Hindlimb muscle (tissue), 1 donor: ENCODE measurements around the gene TMEM187. TPM values are rescaled to one million over a fixed set of nuclear protein-coding genes. Genes with fewer than 3 reads are reported as not detected.
"Not testable (repeated sequence)": the region's sequence is repeated elsewhere in the genome, so short reads cannot be mapped to it uniquely, and the experiment has no call there.

Source experiments
- DNase-seq: peaks from one replicate; pipeline ENCODE4 v3.0.0-alpha.2; 2013
- polyA plus RNA-seq: library from polyadenylated mRNA; unstranded; fragments of 120-200 nt; gene quantifications from one replicate; pipeline ENCODE4 v1.2.1, GENCODE V29; 2013; ENCODE audit not compliant: insufficient read length

The TMEM187 gene
- polyA plus RNA-seq, 1 donor = 7.5 TPM

DNA sequence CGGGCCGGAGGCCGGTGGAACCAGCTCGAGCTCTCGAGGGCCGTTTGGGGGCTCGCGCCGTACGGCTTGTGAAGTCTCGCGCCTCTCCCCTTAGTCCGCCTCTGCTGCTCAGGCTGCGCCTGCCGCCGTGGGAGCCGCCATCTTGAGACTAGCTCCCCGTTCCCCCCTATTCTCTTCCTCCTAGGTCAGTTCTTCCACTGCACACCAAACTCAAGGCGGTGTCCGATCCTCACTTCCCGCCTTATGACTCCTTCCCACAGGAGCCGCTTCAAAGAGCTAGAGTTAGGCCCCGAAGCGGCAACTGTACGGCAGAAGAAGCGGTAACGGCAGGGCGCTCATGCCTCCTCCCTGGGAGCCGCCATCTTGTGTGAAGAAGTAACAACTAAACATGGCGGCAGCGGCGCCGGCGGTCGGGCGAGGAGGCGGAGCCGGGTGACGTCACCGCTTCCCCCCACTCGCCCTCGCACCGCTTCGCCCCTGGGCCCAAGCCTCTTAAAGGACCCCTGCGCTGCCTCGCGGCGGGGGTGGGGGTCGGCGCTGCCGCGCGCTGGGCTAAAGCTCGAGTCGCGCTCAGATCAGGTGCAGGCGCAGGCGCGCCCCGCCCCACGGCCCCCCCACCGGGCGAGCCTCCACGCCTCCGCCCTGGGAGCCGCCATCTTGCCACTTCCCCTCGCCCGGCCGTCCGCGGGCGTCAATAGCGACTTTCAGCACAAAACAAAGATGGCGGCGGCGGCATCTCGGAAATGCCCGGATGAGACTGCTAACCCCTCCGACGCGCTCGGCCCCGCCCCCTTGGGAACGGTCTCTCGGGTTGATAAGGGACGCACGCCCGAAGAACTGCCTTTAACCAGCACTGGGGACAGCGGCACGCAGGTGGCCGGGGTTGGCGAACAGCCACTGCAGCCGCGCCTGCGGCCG lies 845 bp upstream of the TMEM187 start, which contains the start of gene HCFC1:
Gene HCFC1, minus strand, starts transcription at position 369 of the 918 bp plus-strand sequence. CDS start 978 bp downstream, outside the sequence.
- peak; percentile 92 for DNase-seq

DNA sequence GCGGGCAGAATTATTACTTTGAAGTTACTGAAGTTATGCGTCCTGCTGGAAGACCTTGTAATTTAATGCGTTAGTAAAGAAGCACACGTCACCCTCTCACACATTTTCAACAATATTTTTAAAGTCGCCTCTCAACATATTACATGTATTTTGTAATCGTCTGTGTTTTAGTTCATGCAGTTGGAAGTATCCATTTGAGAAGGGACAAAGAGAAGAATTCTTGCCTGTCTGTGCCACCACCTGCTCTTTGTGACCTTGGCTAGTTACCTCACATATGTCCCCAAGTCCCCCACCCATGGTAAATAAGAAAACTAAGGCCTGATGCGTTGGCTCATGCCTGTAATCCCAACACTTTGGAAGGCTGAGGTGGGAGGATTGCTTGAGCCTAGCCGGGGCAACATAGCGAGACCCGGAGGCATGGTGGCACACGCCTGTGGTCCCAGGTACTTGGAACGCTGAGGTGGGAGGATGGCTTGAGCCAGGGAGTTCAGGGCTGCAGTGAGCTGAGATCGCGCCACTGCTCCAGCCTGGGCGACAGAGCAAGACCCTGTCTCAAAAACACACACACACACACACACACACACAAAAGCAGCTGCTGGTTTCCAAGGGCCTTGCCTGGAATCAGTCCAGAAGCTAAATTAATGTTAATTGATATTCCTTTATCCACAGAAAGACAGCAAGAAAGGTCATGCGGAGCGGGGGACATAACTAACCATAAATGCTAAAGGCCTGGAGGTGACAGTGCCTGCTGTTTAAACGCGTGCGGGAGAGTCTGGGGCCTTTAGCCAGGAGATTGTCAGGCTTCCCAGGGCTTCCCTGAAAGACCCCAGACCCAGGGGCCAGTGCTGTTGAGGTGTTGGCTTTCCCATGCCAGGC lies 811 bp downstream of the TMEM187 start:
- DNase-seq = no peak

DNA sequence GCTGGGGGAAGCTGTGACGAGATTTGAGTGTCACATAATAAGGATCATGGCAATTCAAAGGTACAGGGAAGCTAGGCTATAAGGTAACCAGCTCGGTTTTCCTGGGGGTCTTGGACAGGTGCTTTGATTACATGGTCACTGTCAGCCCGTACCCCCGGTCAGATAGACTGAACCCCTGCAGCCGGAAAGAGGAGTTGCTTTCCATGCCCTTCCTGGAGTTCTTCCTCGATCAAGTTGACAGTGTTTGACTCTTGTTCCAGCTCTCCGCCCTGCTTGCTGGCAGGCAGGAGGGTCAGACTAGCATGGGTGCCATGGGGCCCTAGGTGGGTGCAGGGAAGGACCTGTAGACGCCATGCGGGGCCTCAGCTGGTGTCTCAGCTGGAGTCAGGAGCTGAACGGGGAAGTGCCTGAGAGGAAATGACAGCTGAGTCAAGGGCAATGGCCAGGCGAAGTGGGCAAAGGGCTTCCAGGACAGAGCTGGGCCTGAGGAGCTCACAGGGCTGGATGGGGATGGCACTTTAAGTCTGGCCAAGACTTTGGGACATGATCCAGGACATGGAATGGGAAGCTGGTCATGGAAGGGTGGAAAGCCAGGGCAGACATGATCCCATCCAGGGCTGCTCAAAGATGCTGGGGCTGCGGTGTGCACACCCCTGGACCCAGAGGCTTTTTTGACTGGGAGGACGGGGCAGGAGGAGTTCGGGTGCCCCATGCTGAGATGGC lies 1.6 kb downstream of the TMEM187 start:
- DNase-seq = no peak

DNA sequence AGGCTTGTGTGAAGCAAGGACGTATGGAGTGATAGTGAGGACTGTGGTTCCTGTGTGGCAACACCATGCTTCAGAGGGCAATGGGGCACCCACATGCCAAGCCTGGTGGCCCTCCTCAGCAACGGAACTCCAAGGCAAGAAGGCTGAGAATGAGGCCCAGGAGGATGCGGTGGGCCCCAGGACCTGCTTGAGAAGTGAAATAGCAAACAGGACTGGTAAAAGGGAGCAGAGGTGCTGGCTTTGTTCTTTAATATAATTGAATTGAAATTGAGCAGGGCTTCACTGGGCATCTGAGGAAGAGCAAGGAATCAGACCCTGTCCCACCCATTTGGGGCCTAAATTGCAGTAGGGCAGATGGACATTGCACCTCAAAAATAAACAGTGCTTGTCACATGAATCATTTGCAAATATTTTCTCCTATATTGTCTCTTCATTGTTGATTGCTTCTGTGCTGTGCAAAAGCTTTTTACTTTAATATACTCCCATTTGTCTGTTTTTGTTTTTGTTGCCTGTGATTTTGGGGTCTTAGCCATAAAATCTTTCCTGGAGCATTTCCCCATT lies 2.3 kb downstream of the TMEM187 start:
- DNase-seq = no peak

DNA sequence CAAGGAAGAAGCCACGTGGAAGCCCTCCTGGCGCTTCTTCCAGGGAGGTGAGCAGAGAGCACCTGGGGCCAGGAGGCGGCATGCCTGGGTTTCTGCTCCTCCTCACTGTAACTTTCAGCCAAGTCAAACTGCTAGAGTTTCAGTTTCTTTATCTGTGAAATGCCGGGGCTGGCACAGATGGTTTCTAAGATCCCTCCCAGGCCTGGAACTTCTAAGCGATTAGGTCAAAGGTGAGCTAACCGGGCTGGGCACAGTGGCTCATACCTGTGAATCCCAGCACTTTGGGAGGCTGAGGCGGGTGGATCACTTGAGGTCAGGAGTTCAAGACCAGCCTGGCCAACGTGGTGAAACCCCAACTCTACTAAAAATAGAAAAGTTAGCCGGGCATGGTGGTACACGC lies 7.8 kb downstream of the TMEM187 start:
- not testable (repeated sequence) for DNase-seq

DNA sequence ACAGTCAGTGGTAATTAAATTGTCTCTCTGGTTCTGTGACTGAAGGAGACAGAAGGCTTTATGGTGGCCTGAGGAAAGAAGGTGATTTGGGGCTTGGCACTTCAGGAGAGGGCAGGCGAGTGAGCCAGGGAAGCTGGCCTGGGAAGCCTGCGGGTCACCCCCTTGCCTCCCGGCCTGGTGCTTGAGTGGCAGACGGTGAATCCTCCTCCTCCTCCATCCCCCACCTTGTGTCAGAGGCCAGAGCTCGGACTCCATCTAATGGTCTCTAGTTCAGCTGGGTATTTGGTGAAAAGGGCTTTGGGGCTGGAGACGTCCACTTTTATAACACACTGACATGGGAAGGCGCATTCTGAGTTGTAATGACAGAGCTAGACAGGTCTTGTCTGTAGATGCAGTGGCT lies 8.7 kb downstream of the TMEM187 start:
- DNase-seq = no peak

DNA sequence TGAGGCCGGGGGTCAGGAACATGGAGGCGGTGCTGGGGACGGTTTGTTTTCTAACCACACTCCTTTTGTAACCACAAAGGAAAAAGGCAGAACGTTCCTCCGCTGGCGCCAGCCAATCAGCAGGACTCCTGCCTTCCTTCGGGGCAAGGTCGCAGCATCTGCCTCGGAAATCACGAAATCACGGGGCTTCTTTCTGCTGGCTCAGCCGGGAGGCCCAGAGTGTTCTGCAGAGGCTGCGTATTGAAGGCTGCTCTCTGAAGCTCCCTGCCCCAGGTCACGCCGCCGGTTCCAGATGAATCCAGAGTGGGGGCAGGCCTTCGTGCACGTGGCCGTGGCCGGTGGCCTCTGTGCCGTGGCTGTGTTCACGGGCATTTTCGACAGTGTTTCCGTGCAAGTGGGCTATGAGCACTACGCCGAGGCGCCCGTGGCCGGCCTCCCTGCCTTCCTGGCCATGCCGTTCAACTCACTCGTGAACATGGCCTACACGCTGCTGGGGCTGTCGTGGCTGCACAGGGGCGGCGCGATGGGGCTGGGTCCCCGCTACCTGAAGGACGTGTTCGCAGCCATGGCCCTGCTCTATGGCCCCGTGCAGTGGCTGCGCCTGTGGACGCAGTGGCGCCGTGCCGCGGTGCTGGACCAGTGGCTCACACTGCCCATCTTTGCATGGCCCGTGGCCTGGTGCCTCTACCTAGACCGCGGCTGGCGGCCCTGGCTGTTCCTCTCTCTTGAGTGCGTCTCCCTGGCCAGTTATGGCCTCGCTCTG lies 9.4 kb downstream of the TMEM187 start:
- DNase-seq = no peak

DNA sequence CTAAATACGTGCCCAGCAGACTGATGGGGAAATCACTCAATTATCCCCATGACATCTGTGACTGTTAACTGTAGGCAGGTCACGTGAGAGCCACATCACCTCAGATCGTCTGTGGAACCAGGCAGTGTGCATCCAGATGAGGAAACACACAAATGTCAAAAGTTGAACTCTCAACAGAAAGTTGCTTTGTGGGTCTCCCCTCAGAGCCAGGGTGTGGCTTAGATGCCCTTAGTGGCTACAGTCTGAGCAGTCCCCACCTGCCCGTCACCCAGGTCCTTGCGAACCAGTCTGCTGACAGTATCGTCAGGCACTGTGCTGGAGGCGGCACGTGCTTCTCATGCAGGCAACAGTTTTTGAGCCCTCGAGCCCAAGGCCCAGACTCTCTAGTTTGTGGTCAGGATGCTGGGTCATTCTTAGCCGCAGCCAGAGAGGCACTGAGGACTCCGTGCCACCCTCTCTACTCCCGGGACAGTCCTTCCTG lies 10.8 kb downstream of the TMEM187 start:
- no peak for DNase-seq

DNA sequence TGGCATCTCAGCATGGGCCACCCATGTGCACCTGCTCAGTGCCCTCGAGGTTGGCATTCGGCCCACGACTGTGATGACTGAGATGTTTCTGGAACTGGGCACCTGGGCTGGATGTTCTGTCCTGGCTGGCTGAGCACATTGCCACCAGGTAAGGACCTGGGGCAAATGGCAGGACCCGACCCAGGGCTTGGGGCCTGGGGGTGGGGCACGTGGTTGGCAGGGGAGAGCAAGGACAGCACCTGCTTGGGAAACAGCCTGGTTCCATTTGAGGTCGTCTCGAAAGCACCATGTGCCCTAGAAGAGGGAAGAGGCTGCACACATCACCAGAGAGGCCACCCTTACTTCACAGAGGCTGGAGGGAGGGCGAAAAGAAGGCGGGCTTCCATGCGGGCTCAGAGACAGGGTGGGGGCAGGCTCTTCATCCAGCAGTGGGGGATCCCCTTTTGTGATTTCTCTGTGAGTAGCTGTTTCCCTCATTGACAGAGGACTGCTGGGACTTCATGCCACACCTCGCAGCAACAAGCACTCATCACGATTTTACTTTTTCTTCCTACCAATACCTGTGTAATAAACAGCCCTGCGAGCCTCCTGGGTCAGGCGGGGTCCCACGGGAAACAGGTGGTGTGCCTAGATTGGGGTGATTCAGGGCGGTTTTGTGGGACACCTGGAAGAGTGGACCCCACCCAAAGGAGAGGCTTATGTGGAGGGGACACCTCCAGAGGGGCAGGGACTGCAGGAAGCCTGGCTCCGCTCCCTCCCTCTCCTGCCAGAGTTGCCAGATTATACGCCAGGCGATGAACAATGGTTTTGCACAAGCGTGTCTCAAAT lies 12.0 kb downstream of the TMEM187 start:
- DNase-seq = no peak

DNA sequence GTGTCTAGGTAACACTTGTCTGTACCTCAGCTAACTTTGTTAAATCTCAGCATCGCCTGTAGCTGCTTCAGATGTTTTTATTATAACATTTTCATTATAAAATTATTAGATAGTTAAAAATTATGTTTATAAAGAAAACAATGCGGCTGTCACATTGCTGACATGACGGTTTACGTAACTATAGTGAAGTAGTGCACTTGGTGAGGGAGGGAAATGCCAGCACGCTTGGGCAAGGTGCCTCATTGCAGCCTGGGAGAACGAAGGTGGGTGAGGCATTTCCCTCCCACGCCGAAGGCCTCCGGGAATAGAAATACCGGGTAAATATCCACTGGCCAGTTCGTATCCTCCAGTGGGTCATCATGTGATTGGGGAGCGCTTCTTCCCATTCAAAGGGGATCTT lies 15.9 kb downstream of the TMEM187 start:
- DNase-seq = no peak

DNA sequence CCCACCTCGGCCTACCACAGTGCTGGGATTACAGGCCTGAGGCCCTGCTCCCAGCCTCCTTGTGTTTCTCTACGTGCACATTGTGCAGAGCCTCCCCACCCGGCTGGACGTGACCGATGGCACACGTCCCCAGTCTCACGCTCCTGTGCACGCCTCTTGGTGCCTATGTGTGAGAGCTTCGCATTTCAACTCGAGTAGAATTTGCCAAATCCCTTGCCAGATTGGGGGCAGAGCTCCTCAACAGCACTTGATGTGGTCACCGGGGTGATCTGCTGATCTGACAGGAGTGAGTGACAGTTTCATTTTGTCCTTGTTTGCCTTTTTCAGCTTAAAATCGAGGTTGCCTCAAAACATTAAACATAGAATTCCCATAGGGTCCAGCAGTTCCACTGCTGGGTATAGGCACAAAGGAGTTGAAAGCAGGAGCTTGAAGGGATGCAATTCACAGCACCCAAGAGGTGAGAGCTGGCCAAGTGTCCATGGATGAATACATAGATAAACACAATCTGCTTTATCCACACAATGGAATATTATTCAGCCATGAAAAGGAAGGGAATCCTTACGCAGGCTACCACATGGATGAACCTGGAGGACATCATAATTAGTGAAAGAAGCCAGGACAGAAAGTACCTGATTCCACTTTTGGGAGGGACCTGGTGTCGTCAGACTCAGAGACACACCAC lies 17.6 kb downstream of the TMEM187 start:
- no peak for DNase-seq

DNA sequence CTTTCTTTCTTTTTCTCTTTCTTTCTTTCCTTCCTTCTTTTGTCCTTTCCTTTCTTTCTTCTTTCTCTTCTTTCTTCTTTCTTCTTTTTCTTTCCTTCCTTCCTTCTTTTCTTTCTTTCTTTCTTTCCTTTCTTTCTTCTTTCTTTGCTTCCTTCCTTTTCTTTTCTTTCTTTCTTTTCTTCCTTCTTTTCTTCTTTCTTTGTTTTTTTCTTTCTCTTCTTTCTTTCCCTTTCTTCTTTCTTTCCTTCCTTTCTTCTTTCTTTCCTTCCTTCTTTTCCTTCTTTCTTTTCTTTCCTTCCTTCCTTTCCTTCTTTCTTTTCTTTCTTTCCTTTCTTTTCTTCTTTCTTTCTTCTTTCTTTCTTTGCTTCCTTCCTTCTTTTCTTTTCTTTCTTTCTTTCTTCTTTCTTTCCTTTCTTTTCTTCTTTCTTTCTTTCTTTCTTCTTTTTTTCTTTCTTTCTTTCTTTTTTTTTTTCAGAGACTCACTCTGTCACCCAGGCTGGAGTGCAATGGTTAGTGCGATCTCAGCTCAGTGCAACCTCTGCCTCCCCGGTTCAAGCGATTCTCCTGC lies 18.5 kb downstream of the TMEM187 start:
- no peak for DNase-seq

DNA sequence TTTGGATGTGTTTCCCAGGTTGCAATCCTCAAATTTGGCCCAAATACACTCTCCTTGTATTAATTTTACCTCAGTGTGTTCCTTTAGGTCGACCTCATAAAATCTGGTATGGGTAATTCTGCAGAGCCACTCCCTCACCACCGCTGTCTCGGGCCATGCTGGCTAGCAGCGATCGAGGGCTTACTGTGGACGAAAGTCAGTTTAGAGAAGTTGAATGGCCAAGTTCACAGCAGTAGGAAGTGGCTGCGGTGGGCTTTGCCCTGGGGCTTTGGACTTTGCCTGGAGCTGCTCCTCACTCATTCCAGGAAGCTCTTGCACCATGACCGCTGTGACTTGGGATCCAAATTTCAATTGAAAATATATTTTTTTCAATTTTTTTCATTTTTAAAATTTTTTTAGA lies 19.6 kb downstream of the TMEM187 start:
- DNase-seq = no peak

DNA sequence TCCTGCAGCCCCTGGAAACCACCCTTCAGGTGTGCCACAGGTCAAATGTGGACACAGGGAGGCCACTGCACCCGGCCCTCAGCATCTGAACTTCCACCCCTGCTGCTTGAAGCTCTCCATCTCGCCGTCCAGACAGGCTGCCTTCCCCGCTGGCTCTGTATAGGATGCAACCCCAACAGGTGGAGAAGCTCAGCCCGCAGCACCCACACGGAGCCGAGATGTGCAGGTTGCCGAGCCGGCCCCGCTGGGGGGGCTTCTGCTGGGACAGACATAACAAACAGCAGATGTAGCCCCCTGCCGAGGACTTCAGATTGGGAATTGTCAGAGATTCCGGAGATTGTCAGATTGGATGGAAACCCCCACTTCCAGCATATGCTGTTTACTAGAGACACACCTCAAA lies 20.5 kb downstream of the TMEM187 start:
- DNase-seq = no peak

DNA sequence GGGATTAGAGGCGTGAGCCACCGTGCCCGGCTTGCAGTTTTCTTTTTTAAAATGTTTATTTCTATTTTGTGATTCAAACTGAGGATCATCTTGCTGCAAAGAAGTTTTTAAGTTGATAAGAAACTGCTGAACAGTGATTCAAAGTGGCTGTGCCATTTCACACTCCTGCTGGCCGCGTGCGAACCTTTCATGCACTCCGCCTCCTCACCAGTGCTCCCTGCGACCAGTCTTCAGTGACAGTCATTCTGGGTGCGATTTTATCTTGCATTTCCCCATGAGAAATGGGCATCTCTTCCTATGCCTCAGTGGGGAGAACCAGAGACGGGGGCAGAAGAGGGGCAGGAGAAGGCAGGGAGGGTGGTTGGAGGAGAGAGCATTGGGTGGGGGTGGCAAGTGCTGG lies 21.4 kb downstream of the TMEM187 start:
- no peak for DNase-seq

DNA sequence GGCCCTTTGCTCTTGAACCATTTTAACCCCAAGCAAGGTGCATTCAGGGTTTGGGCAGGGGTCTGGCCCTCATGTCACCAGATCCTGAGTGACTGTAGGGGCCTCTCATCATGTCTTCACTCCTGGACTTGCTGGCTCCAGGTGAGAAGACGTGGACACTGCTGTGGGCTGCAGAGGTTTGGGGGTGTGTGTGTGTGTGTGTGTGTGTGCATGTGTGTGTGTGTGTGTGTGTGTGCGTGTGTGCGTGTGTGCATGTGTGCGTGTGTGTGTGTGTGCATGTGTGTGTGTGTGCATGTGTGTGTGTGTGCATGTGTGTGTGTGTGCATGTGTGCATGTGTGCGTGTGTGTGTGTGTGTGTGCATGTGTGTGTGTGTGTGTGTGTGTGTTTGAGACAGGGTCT lies 21.8 kb downstream of the TMEM187 start:
- not testable (repeated sequence) for DNase-seq

DNA sequence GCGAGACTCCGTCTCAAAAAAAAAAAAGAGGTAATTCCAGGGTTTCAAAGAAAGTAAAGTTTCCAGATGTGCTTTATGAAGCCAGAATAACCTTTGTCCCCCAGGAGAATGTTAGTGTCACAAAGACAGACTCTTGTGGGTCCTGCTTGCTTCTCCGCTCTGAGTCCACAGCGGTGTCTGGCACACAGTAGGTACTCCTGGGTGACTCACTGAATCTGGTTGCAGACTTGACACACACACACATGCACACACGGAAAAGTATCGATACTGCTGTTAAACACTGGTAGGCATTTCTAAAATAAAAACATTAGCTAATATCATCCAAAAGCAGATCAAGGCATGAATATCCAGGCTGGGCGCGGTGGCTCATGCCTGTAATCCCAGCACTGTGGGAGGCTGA lies 22.9 kb downstream of the TMEM187 start:
- no peak for DNase-seq

DNA sequence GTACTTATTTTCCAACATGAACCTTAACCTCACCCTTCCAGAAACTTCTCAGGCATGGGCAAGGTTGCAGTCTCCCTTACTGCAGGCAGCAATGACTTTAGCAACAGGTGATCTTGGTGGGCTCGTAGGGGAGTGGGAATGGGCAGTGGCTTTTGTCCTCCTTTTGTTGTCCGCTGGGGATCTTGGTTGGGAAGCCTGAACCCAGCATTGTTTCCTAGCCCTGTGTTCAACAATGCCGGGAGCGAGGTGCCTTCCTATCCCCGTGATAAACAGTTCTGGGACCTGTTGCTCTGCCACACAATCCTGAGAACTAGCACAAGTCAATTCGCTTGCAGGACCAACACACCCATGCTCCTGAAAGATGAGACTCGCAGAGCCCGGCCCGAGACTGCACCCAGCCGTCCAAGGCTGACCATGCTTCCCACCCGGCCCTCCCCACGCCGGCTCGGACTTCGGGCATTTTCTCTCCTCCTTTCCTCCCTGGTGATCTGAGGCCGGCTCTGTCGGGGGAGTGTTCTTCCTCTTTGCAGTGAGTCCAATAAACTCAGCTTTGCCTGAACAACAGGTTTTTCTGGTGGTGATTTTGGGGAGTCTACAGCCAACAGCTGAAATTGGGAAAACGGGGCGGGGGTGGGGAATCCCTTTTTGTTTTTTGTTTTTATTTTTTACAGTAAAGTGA lies 26.9 kb downstream of the TMEM187 start:
- no peak for DNase-seq

DNA sequence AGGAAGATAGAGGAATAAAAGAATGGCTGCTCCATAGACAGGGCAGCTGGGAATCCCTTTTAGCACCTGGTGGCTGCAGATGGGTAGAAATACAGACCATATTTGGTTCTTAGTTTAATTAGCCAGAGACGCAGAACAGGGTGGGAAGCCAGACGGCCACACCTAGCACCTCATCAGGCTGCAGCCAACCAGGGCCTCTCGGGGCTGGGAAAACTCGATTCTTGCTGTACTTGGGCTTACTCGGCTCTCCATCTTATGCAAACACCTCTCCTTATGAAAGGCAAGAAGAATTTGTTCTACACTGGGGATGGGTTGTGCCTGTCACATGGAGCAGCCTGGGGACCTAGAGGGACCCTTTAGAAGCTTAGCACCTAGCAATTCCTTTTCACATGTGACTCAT lies 27.5 kb downstream of the TMEM187 start:
- no peak for DNase-seq
